T47D (cell line): ENCODE measurements around the gene GBE1.

Source experiments
- DNase-seq, 2 experiments: peaks; one replicate each; pipeline versions ENCODE4 v3.0.0 to v3.0.0-alpha.2; 2011 to 2012; ENCODE audit warnings: low read depth in 1 of 2, low spot score in 1 of 2
- JUND ChIP-seq: IDR thresholded peaks from 2 replicates; pipeline ENCODE4 v1.6.1; 2012; ENCODE audit warnings: low read depth
- in situ Hi-C: cut with HindIII; loops from 2 replicates; pipeline ENCODE4 v1.10.0; 2016; ENCODE audit warnings: low sequenced_read_pairs, low pct_unique_long_range_greater_than_20kb

Gene GBE1

DNA sequence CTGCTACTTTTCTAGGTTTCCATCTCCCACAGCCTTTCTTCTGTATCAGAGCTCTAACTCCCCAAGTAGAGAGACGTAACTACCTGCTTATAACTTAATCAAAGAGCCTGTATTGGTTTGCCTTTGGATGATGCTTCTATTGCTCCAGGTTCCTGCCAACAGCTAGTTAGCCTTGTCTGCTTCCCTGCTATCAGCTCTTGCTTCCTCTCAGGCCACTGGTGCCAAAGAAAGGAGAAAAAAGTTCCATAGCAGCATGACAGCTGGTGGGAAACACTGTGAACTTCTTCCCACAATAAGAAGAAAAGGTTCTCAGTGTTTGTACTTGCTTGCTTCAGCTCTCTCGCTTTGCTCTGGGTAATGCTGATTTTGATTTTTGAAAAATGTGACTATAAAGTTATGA, 206.6 kb downstream of the GBE1 start:
- no peak for TF ChIP-seq JUND
- no peak for DNase-seq
- in situ Hi-C loops, result no loop called here

DNA sequence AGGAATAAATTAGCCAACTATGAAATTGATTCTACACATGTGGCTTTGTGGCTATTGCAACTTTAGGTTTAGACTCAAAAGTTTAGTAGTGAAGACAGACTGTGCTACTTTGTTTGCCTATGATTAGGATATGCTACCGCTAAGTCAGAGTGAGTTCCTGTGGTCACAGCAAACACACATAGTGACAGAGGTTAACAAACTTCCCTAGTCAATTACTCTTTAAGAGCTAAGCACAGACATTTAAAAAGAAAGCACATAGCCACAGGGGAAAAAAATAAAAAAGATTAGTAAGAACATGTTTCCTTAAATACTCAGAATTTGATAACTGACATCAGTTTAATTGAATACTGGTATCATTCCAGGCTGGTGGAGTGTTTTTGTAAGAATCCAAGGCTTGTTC, 207.1 kb downstream of the GBE1 start:
- in situ Hi-C loops, result no loop called here
- no peak for TF ChIP-seq JUND
- peak in 1 of 2 experiments; percentile 2 for DNase-seq

DNA sequence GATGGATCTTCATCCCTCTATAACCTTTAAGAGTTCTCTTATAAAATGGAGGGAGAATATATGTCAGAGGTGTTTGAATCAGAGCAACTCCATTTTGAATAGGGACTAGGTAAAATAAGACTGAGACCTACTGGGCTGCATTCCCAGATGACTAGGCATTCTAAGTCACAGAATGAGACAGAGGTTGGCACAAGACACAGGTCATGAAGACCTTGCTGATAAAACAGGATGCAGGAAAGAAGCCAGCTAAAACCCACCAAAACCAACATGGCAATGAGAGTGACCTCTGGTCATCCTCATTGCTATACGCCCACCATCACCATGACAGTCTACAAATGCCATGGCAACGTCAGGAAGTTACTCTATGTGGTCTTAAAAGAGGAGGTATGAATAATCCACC, 211.0 kb downstream of the GBE1 start:
- TF ChIP-seq JUND, result no peak
- in situ Hi-C loops, result no loop called here
- DNase-seq, result no peak

DNA sequence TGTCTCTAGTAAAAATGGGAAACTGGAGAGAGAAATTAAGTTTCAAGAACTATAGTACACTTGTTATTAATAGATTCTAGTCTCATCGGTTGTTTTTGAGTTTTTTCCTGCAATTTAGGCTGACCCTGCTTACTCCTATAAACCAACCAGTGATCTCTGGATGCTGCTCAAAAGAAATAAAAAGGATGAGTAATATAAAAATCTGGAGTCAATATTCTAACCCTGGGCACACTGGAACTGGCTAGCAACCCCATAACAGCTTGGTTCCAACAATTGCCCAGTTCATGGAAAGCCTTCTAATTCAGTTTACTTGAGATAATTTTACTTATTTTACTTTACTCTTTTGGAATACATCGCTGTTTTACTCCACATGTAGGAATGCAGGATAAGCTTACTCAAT, 211.6 kb downstream of the GBE1 start:
- DNase-seq, result no peak
- TF ChIP-seq JUND, result no peak
- in situ Hi-C loops, result no loop called here

DNA sequence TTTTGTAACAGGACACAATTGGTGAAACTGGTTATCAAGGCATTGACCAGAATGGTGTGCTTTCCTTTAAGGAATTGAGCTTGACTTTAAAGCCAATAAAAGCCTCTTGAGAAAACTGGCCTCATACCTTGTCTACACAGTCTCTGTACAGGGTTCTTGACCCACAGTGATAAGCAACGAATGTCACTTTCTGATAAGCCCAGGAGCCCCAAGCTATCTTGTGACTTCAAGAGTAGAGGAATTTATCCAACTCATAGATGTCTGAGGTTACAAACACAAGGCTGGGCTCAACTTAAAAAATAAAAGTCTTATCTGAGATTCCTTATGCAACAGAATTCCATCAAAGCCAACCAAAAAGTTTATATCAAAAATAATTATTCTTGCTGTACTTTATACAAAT, 212.1 kb downstream of the GBE1 start:
- no peak for DNase-seq
- in situ Hi-C loops, result no loop called here
- TF ChIP-seq JUND, result no peak

DNA sequence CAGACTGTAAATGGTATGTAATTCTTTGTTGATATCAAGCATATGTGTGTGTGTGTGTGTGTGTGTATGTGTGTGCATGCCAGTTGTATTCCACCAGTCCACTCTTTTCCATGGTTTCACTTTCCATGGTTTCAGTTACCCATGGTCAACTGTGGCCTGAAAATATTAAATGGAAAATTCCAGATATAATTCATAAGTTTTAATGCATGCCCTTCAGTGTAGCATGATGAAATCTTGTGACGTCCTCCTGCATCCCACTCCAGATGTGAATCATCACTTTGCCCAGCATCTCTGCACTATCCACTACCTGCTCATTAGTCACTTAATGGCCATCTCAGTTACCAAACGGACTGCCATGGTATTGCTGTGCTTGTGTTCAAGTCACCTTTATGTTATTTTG, 215.9 kb downstream of the GBE1 start:
- DNase-seq, result no peak
- no peak for TF ChIP-seq JUND
- in situ Hi-C loops, result no loop called here

DNA sequence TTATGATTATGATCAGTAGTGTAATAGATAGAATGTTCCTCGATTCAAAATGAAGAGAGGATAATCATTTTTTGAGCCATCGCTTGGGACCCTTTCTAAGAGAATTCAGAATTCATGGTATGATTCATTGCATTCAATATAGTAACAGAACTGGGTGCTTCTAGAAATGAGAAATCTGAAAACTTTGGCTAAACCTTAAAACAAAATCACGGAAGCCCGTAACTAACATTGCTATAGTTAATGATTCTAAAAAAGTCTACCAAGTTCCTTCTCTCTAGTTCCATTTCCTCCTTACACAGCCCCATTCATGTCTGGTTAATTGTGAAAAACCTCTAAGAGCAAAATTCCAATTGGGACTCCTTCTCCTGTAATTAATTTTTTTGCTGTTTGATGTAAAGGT, 217.1 kb downstream of the GBE1 start:
- in situ Hi-C loops, result no loop called here
- no peak for DNase-seq
- TF ChIP-seq JUND, result no peak

DNA sequence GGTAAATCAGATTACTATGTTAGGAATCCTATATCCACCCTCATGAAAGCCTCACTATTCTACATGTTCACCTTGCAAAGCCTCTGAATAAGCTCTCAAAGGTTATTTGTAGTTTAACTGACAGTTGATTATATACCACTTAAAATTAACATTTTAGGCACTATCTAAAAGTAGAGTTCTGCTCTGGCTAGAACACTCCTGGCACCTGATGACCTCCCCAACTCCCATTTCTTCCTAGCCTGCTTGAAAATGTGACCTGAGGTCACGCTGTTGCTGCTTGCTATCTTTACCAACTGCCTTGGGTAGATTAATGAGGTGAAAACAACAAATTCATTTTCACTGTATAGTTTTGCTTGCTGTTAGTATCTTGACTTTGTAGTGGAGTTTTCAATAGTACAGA, 220.7 kb downstream of the GBE1 start:
- in situ Hi-C loops, result no loop called here
- no peak for TF ChIP-seq JUND
- DNase-seq, result no peak

DNA sequence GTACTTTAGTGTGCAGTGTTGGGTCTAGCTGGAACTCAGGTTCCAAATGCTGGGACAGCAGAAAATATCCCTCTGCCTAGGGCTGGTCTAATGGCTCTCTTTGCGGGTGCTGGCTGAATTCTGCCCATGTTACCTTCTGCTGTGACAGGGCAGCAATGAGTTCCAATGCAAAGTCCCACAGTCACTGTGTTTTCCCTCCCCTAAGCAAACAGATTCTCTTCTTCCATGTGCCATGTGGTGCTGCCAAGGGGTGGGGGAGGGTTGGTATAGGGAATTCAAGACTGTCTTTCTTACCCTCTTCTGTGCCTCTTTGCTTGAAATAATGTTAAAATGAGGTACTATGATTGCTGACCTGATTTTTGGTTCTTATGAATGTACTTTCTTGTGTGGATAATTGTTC, 229.6 kb downstream of the GBE1 start:
- in situ Hi-C loops, result no loop called here
- TF ChIP-seq JUND, result no peak
- DNase-seq, result no peak

DNA sequence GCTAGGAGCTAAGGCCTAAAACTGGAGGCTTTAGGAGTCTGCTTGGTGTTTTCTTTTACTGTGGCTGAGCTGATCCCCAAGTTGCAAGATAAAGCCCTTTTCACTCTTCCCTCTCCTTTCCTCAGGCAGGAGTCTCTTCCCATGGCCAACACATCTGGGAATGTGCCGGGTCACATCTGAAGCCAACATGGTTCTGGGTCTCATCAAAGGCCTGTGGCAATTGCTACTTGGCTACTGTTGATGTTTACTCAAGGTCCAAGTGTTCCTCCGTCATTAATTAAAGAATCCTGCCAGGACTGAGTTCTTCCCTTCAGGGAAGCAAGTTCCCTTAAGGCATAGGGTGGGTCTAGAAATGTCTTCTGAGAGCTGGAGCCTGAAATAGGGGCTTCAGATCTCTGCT, 230.2 kb downstream of the GBE1 start:
- in situ Hi-C loops, result no loop called here
- no peak for TF ChIP-seq JUND

DNA sequence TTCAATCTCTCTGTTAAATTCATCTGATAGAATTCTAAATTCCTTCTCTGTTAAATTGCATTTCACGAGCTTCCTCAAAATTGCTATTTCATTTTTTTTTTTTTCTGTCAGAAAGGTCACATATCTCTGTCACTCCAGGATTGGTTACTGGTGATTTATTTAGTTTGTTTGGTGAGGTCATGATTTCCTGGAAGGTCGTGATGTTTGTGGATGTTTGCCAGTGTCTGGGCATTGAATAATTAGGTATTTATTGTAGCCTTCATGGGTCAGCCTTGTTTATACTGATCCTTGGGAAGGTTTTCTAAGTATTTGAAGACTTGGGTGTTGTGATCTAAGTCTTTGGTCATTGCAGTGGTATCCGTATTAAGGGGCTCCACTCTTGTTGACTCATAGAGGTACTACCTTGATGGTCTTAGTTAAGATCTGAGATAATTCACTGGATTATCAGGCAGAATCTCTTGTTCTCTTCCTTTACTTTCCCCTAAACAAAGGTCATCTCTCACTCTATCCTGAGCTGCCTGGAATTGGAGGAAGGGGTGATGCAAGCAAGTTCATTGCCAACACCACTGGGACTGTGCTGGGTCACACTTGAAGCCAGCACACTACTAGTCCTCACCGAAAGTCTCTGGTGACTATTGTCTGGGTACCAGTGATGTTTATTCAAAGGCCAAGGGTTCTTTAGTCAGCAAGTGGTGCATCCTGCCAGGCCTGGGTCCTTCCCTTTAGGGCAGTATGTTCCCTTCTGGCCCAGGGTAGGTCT, 231.1 kb downstream of the GBE1 start:
- DNase-seq, result no peak
- no peak for TF ChIP-seq JUND
- in situ Hi-C loops, result no loop called here

More for the DNA sequence above, 230.2 kb downstream of the GBE1 start:
- DNase-seq, result no peak

DNA sequence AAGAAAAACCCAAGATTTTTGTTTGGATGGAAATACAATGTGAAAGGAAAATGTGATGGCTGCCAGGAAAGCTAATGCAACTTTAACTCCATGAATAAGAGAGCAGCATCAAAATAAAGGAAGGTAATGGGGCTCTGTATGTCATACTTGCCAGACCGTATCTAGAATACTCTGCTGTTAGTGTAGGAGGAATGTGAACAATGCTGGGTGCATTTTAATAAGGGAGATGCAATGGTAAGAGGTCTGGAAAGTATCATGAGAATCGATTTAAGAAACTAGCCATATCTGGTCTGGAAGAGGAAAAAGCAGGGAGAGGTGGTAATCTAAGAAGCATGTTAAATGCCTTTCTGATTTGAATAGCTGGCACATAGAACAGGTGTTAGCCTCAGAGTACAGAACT, 239.6 kb downstream of the GBE1 start:
- no peak for DNase-seq
- in situ Hi-C loops, result no loop called here
- no peak for TF ChIP-seq JUND

DNA sequence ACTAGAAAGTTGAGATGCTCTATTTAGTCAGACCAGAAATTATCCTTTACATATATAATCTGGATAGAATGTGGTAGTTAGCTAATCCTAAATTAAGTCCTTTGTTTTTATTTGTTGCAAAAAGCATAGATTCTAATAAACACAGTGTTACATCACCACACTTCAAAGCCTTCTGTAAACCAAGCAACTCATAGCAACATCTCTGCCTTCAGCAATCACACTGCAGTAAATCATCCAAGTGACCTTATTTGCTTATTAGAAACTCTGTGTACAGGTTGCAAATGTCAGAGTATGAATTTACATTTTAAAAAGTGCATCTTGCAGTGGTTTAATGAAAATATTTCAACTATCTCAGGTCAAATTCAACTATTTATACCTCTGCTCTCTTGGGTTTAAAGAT, 242.5 kb downstream of the GBE1 start:
- no peak for DNase-seq
- no peak for TF ChIP-seq JUND
- in situ Hi-C loops, result no loop called here

DNA sequence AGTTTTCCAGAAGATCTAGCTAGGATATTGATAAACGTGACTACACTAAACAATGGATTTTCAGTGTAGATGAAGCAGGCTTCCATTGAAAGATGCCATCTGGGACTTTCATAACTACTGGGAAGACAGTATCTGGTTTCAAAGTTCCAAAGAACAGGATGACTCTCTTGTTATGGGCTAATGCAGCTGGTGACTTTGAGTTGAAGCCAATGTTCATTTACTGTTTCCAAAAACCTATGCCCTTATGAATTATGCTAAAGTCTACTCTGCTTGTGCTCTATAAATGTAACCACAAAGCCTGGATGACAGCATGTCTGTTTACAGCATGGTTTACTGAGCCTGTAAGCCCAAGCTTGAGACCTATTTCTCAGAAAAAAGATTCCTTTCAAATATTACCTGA, 245.4 kb downstream of the GBE1 start:
- in situ Hi-C loops, result no loop called here
- no peak for TF ChIP-seq JUND
- no peak for DNase-seq

DNA sequence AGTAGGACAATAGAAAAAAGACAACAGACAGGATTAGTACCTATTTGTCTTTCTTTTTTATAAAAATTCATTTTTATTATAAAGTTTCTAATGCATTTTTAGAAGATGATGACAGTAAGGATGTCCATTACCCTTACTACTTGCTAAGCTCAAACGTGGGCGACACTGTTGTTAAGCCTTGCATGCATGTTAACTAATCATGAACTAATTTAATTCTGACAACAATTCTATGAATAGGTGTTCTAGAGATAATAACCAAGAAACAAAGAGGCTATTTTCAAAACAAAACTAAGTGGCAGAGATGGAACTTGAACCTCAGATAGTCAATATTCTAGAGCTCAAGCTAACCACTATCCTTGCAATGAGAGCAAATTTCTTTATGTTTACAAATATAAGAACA, 247.9 kb downstream of the GBE1 start:
- no peak for DNase-seq
- in situ Hi-C loops, result no loop called here
- no peak for TF ChIP-seq JUND
